ENCODE measurements around the gene MBNL1.

DNA sequence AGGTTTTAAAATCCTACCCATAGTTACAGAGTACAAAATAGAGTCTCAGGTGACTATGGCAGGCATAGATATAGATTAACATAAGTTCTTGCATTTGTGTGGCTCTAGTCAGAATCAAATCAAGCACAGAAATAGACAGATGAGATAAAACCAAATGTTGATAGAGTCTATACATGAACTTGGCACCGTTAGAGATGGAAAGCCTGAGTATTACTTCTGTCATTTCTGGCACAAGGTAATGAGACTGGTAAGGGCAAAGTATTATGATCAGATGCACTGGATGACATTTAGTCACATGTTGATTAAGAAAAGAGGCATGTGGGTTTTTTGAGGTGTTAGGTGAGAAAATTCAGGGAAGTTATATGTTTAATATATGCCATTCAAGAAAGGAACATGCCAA, 219.7 kb downstream of the MBNL1 start:
- TF ChIP-seq POLR2AphosphoS5 (IDR thresholded peaks at IDR 0.05; ENCODE audit: insufficient read depth, low read depth, low read length) (no peak), CTCF (IDR thresholded peaks at IDR 0.05; ENCODE audit: extremely low read depth in 1 of 2, insufficient read depth in 1 of 2, low read depth in 1 of 2, low read length in 2 of 2) (no peak), EZH2 (IDR thresholded peaks at IDR 0.05; ENCODE audit: borderline replicate concordance, low read depth, low read length, severe bottlenecking) (no peak), POLR2A (IDR thresholded peaks at IDR 0.05; ENCODE audit: low read depth, low read length) (no peak), GATA2 (IDR thresholded peaks at IDR 0.05; ENCODE audit: insufficient read depth, insufficient read length, low read depth, low read length) (no peak), JUN (IDR thresholded peaks at IDR 0.05; ENCODE audit: borderline replicate concordance, insufficient read depth, insufficient read length, low read depth) (no peak), FOS (IDR thresholded peaks at IDR 0.05; ENCODE audit: borderline replicate concordance, insufficient read depth, low read length) (no peak), MYC (IDR thresholded peaks at IDR 0.05; ENCODE audit: low read depth, low read length) (no peak)
- TF ChIP-seq, protein P1, sequence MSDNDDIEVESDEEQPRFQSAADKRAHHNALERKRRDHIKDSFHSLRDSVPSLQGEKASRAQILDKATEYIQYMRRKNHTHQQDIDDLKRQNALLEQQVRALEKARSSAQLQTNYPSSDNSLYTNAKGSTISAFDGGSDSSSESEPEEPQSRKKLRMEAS (IDR thresholded peaks at IDR 0.05; ENCODE audit: insufficient read depth, insufficient read length), result no peak
